ENCODE measurements around the gene VAX1.

The VAX1 gene

GRCh38 chr10:117134306-117135025, 3.6 kb downstream of the VAX1 start:
- DNase-seq (ENCODE audit: low read depth) = no peak
- H3K4me3 ChIP-seq (ENCODE audit: low read depth, low read length) = no peak overlapping the region
- TF ChIP-seq CTCF (IDR thresholded peaks at IDR 0.05; ENCODE audit: control insufficient read depth, extremely low read depth, insufficient read depth) = no peak

- no peak for TF ChIP-seq CTCF (IDR thresholded peaks at IDR 0.05; ENCODE audit: control insufficient read depth, extremely low read depth, insufficient read depth)
- DNase-seq (ENCODE audit: low read depth) = no peak
- no peak overlapping the region for H3K4me3 ChIP-seq (ENCODE audit: low read depth, low read length)
These were observed 4.1 kb downstream of the VAX1 start for GRCh38 chr10:117134056-117134305.

DNA sequence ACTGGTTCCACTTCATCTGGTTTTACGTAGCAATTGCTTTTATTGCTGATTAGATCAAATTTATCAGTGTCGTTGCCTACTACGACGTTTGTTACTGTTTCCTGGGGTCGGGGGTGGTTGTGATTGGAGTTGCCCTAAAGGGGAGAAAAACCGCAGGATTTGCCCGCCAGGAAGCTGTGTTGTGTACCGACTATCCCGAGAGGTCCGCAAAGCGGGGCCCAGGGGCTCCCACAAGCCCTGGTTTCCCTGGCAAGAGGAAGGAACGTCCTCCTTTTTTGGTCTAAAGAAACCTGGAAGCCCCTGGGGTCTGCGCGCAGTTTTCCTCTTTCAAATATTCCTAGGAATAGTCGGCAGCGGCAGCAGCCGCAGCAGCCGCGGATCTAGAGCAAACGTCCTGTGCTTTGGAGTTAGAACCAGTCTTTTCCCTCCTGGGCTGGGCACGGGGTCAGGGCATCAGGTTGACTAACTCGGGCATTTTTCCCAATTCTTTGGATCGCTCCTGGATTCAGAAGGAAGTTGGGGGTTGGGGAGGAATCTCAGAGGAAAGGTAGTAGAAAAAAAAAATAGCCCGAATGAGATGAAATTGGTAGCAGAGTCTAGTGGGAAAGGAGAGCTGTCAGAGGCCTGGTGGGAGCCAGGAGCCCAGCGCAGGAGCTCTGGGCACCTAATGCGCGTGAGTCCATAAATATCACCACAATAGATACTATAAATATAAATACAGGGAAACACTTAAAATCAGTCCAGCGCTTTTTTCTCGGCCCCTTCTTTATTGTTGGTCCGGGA, 4.6 kb downstream of the VAX1 start:
- no peak for DNase-seq (ENCODE audit: low read depth)
- no peak overlapping the region for H3K4me3 ChIP-seq (ENCODE audit: low read depth, low read length)
- TF ChIP-seq CTCF (IDR thresholded peaks at IDR 0.05; ENCODE audit: control insufficient read depth, extremely low read depth, insufficient read depth) = no peak

DNA sequence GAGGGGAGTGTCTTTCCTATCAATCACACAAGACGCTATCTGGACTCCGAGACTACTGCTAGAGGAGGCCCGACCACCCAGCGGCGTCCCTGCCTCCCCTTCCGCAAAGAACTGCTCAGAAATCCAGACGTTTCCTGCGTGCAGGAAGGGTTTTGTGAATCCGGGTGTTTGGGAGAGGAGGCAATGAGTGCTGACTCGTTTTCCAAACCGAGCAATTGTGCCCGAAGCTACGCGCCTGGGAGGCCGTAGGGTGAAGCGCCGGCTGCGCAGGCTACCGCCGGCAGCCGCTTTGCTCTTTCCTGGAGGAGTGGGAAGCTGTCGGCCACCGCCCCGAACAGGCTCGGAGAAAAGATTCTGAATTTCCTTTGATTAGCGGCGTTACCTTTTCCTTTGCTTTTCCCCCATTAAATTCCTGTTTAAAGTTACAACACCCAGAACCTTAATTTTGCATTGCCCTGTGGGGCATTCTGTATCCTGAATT, 5.3 kb downstream of the VAX1 start:
- no peak overlapping the region for H3K4me3 ChIP-seq (ENCODE audit: low read depth, low read length)
- TF ChIP-seq CTCF (IDR thresholded peaks at IDR 0.05; ENCODE audit: control insufficient read depth, extremely low read depth, insufficient read depth) = no peak
- no peak for DNase-seq (ENCODE audit: low read depth)

DNA sequence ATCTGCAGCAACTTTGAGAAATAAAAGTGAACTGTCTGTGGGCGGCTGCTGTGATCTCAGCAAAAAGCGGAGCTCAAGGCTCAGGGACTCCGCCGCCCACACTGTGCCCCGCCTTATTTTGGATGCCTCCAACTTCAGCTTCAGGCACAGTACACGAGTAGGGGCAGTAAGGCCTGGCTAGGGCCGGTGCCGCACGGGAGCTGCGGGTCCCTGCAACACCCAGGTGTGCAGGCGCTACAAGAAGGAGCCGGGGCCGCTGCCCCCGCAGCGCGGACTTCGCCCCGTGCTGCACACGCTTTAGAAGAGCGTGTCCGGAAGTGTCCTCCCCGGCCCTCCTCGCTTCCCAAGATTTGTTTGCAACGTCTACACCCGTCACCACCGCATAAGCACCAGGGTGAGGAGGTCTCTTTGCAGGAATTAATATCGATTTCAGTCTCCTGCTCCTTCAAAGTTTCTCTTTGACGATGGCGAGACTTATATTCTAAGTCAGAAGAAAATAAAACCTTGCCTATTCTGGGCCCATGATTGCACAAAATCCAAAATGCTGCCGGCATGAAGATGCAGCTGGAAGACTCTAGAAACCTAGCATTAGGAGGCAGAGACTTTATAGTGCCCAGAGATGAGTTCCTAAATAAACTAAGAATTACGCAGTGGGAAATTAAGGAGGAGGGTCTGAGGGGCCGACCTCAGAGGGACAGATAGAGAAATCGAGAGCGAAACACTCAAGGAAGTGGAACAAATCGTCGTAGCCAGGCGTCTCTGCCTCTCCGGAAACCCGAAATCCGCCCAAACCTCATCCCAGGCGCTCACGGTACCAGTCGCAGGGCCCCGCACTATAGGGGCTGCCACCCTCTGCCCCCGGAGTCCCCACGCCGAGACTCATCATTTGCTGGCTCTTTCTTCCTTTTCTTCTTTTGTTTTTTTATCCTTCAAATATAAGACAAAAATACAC, 6.4 kb downstream of the VAX1 start:
- no peak for DNase-seq (ENCODE audit: low read depth)
- H3K4me3 ChIP-seq (ENCODE audit: low read depth, low read length) = no peak overlapping the region
- no peak for TF ChIP-seq CTCF (IDR thresholded peaks at IDR 0.05; ENCODE audit: control insufficient read depth, extremely low read depth, insufficient read depth)

DNA sequence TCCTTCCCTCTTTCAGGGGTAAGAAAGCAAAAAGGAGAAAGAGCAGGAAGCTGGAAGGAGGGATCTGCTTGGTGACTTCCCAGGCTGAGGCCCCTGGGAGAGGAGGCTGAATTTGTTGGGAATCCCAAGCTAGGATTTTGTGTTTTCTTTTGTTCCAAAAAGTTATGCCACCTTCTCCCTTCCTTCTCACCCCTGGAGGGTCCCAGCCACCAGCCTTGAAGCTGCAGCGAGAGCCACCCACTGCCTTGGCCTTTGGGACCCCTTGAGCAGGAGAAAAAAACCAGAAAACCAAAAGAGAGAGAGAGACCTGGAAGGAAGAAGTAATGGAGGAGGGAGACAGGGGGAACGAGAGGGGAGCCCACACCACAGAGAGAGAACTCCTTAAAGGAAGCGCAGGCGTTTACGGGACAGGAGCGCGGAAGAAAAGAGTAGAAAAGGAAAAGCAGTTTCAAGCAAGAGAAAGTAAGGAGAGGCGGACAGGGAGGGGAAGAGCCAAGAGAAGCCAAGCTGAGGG, 7.2 kb downstream of the VAX1 start:
- DNase-seq (ENCODE audit: low read depth) = no peak
- no peak for TF ChIP-seq CTCF (IDR thresholded peaks at IDR 0.05; ENCODE audit: control insufficient read depth, extremely low read depth, insufficient read depth)
- H3K4me3 ChIP-seq (ENCODE audit: low read depth, low read length) = no peak overlapping the region

Measured in LNCaP clone FGC (cell line).